DMS53 (cell line): ENCODE results near the gene LAD1.

Experiments
- DNase-seq: peaks from one replicate; lab custom pipeline; 2025; lab: John Stamatoyannopoulos, UW

LAD1 gene

DNA sequence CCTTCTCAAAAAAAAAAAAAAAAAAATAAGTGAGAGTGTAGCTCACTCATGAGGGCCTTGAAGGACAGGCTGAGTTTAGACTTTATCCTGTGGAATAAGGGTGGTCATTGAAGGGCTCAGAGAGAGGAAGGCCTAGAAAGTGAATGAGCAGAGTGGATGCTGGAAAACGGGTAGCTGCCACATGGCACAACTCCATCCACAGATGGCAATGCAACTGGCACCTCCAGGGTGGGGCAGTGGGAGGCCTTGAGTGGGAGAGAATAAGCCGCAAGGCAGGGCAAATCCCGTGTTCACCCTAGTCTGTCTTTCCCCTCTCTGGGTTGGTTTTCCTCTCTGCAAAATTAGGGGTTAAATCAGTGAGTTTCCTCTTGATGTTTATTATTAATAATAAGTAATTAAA lies 19.3 kb upstream of the LAD1 start:
- DNase-seq: no peak

GRCh38 chr1:201414051-201414738 lies 15.1 kb upstream of the LAD1 start:
- DNase-seq: no peak

- no peak for DNase-seq
Measured at GRCh38 chr1:201411292-201411691, 12.2 kb upstream of the LAD1 start.

DNA sequence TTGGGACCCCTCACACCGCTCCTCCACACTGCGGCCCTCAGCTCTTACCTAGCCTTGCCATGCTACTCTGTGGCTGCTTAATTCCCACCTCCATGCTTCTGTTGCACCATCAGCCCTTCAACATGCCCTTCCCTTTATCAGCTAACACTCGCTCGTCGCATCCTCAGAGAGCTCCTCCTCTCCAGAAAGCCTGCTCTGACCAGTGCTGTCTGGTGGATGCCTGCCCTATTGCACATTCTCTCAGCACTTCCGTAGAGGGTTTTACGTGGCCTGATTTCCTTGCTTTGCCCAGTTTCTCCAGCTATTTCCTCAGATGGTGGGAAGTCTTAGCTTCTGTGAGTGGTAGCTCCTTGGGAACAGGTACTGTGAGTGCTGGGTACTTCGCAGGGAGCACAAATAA lies 10.3 kb upstream of the LAD1 start:
- DNase-seq: no peak

DNA sequence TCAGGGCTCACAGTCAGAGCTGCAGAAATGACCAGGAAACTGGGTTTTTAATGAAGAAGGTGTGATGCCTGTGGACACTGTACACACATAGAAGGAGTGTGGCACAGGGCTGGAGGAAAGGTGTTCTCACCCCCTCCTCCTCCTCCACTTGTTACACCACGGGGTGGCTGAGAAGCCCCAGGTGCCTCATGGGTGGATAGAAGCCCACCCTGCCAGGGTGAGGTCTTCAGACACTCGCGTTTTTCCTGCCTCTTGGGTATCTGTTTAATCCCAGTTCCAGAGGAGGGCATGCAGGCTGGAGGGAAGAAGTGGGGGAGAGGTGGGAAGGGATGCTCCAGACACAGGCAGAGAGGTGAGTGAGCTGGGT lies 9.7 kb upstream of the LAD1 start:
- DNase-seq: no peak

- peak; percentile 91 for DNase-seq
Measured at GRCh38 chr1:201408176-201408833, 9.2 kb upstream of the LAD1 start.

DNA sequence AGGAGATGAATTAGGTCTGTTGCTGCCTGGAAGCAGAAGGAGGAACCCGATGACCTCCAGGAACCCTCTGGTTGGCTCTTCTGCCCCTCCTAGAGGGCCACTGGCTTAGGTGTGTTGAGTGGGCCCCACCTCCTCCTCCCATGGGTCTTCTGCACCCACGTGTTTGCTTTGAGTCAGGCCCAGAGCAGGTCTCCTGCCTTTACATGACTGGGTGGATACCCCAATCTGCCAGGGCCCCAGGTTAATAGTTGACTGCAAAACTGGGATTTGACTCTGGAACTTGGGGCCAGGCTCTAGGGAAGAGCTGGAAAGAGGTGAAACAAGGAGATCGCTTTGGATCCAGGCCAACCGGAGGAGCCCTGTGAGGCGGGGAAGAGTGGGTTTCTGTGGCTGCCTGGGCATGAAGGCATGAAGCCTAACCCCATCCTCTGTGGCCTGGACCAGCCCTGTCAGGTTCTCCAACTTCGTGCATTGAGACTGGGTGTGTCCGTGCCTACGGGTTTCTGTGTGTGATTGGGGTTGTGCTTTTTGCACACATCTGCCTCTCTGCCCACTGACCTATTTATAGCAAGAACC lies 7.8 kb upstream of the LAD1 start:
- DNase-seq: peak; percentile 23

DNA sequence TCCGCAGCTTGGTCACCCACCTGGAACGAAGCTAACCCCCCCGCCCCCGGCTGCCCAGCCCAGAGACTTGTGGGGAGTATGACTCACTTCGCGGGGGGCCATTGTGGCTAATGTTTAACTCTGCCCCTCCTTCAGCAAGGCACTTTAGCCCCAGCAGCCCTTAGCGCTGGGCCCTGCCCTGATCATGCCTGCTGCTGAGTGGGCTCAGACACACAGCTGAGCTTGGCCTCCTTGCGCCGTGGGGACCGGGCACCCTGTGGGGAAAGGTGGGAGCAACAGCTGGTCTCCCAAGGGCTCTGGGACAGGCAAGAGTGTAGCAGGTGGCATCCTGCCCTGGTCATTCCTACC lies 6.3 kb upstream of the LAD1 start:
- peak; percentile 83 for DNase-seq

GRCh38 chr1:201404722-201405483 lies 5.8 kb upstream of the LAD1 start:
- no peak for DNase-seq

DNA sequence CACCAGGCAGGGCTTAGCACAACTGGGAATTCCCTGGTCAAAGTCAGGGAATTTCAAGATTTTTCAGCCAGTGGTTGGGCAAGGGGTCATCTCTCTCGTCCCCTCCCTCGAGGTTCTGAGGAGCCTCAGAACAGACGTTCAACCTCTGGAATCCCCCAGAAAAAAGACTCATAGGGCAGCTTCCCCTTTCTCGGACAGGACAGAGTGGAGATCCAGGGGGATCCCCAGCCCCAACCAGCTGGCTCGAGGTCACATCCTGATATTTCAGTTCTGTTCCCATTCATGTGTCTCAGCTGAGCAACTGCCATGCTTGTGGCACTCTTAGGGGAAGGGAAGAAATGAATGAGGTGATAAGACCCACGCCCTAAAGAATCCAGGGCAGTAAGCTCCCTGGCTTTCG lies 4.9 kb upstream of the LAD1 start:
- no peak for DNase-seq

DNA sequence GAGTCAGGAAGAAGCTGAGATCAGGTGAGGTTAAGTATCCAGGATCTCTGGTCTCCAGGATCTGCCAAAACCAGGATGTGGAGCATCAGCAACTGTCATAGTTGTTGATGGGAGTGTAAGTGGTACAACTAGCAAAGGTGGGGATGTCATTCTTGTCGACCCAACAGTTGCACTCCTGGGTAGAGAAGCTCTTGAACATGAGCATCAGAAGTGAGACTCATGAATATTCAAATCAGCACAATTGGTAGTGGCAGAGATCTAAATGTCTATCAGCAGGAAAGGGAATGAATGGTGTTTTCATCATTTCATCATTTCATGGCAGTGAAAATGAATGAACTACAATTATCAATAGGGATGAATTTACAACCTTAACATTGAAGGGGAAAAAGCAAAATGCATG lies 4.2 kb upstream of the LAD1 start:
- DNase-seq: no peak

DNA sequence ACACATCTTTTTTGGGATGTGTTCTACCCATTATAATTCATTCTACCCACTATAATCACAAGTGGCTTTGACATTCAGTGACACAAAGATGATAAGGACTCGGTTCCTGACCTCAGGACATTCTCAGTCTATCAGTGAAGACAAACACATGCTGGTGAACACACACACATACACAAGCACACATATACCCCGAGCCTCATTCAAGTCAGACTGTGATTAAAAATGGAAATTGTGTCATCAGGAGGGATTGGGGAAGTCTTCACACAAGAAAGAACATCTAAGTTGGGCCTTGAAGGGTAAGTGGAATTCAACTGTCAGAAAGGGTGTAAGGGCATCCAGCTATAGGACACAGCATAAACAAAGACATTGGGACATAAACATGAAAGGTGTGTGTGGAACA lies 2.6 kb upstream of the LAD1 start:
- DNase-seq: no peak

GRCh38 chr1:201400852-201401230 lies 1.7 kb upstream of the LAD1 start:
- no peak for DNase-seq

DNA sequence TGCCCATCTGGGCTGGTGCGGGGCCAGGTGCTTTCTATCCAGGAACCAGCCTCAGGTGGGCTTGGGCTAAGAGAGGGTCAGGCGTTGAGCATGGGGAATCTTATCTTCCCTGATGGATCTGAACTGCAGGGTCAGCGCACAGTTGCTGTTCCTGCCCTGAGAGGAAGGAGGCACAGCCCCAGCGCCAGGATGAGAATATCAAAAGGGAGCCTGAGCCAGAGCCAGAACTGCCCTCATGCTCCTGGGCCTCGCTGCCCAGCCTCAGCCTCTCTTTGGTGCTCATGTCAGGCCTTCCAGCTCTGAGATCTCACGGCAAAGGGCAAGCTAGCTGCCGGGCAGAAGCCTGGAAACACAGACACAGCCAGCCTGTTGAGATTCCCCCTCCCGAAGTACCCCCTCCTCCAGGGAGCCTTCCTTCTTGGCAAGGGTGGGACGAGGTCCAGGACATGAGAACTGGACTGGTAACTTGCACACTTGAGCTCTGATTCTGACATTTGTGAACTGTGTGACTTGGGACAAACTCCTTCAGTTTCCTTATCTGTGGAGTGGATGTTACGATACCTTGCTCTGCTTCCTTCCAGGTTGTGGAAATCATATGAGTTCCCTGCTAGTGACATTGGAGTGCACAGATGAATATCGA lies 1.2 kb upstream of the LAD1 start:
- peak; percentile 32 for DNase-seq

GRCh38 chr1:201399352-201400126 lies 415 bp upstream of the LAD1 start:
- peak; percentile 92 for DNase-seq

GRCh38 chr1:201397675-201398074 lies 1.4 kb downstream of the LAD1 start:
- peak; percentile 75 for DNase-seq

GRCh38 chr1:201396861-201397464 lies 2.2 kb downstream of the LAD1 start:
- peak; percentile 96 for DNase-seq

DNA sequence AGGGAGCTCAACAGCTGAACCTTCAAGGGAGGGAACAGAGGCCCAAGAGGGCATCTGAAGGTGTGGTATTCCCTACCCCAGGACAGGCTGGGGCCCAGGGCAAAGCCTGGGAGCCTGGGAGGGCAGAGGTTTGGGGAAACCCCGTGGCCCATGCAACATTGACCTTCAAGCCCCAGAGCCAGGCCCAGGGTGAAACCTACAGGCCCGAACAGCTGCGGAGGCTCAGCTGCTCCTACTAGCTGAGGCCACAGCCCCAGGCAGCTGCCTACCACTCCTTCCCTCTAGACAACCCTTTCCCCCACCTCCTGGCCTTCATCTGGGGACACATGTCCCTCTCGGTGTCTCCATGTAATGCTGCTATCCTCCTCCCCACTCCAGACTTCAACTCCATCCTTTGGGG lies 3.2 kb downstream of the LAD1 start:
- no peak for DNase-seq

DNA sequence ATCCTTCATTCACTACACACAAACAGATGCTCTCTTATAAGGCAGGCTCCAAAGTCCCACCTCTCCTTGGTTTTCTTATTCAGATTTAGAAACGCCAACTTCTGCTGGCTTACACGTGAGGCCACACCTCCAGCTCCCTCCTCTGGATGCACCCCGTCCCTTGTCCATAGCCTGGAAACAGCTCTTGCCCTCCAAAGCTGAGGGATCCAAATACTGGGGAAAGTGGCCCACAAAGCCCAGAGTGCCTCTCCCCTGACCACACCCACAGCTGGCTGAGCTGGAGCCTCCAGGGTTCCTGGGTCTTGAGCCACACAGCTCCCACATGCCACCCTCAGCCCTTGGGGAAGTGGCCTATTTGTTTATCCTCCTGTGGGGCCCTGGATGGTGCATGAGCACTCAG lies 4.5 kb downstream of the LAD1 start:
- DNase-seq: no peak

DNA sequence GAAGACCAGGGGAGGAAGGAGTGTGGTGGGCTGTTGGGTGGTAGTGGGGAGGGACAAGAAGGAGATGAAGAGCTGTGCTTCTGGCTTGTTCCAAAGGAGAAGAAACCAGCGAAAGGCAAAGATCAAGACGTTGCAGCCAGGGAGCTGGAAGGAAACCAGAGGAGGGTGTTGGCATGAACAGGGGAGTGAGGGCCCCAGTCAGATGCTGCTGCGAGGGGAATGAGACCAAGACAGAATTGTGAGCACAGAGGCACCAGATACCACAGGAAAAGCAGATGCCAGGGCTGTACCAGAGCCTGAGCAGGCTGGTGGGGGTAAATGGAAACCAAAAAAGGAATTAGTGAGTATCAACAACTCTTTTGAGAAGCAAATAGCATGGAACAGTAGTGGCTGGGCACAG lies 6.0 kb downstream of the LAD1 start:
- no peak for DNase-seq
